IPS-15b (cell line): Measurements from ENCODE around the gene PASK.

Experiments used
- H3K27me3 ChIP-seq: one replicate; pipeline ENCODE4 v1.6.1; 2013; ENCODE audit warnings: low read length; ENCODE audit not compliant: control insufficient read depth, insufficient read depth
- H3K36me3 ChIP-seq: one replicate; pipeline ENCODE4 v1.6.1; 2013; ENCODE audit warnings: low read length; ENCODE audit not compliant: control insufficient read depth, insufficient read depth
- H3K4me1 ChIP-seq: one replicate; pipeline ENCODE4 v1.6.1; 2013; ENCODE audit warnings: mild to moderate bottlenecking, low read length; ENCODE audit not compliant: control insufficient read depth, insufficient read depth
- H3K4me3 ChIP-seq: one replicate; pipeline ENCODE4 v1.5.1; 2013; ENCODE audit warnings: low read depth, low read length
- H3K9ac ChIP-seq: one replicate; pipeline ENCODE4 v1.6.1; 2013; ENCODE audit warnings: low read depth, mild to moderate bottlenecking, low read length
- H3K9me3 ChIP-seq: one replicate; pipeline ENCODE4 v1.6.1; 2013; ENCODE audit warnings: mild to moderate bottlenecking, low read length; ENCODE audit not compliant: control insufficient read depth, insufficient read depth

The PASK gene

DNA sequence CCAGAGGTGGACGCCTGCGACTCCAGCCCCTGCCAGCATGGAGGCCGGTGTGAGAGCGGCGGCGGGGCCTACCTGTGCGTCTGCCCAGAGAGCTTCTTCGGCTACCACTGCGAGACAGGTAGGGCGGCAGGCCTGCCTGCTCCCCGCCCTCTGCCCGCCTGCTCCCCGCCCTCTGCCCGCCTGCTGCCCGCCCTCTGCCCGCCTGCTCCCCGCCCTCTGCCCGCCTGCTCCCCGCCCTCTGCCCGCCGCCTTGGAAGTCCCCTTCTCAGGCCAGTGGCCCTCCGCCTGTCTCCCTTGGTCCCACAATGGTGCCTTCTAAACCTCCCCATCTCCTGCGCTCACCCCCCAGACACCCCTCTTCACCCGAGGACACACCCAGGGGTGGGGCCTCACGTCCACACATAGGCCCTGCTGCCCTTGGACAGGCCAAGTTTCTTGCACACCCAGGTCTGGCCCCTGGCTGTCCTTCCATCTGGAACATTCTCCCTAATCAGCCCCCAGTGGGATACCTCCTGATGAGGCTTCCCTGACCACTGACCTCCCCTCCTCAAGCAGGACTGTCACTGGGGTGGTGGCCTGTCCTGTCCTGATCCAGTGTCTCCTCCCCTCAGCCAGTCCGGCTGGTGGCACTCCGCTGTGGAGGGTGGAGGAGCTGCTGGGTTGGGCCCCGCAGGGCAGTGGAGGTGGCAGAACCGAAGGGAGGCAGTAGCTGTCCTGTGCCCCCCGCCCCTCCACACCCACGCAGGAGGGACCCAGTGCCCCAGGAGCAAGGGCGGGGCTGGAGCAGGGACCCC, 85.1 kb downstream of the PASK start:
- H3K9ac ChIP-seq = no peak overlapping the region
- no peaks in the 10 kb centered on the region for H3K4me1 ChIP-seq
- no peak overlapping the region for H3K4me3 ChIP-seq
- no peaks in the 10 kb centered on the region for H3K36me3 ChIP-seq
- no peaks in the 10 kb centered on the region for H3K27me3 ChIP-seq
- H3K9me3 ChIP-seq = no peaks in the 10 kb centered on the region

- Histone ChIP-seq H3K9me3 (no peaks in the 10 kb centered on the region), H3K9ac (no peak overlapping the region), H3K4me3 (no peak overlapping the region), H3K27me3 (no peaks in the 10 kb centered on the region), H3K4me1 (no peaks in the 10 kb centered on the region), H3K36me3 (no peaks in the 10 kb centered on the region)
These were observed 85.7 kb downstream of the PASK start for GRCh38 chr2:241063587-241063986.

DNA sequence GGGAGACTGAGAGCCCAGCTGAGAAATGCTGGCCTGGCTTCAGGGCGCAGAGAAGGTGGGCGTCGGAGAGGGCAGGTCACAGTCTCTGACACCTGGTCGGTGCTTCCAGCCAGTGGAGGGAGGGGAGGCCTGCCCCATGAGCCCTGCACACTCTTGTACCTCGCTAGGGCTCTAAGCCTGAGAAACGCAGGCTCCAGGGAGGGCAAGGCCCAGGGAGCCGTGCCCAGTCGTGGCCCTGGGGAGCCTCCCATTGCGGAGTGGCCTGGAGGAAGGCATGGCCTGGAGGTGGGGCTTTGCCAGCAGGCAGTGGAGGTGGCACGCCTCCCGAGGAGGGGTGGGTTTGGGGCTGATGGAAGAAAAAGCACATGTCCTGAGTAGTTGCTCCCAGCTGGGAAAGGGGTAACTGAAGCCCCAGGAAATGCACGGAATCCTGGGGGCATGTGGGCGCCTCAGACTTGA, 86.2 kb downstream of the PASK start:
- H3K36me3 ChIP-seq = no peaks in the 10 kb centered on the region
- H3K9me3 ChIP-seq = no peaks in the 10 kb centered on the region
- H3K4me3 ChIP-seq = no peak overlapping the region
- H3K27me3 ChIP-seq = no peaks in the 10 kb centered on the region
- H3K4me1 ChIP-seq = no peaks in the 10 kb centered on the region
- no peak overlapping the region for H3K9ac ChIP-seq

DNA sequence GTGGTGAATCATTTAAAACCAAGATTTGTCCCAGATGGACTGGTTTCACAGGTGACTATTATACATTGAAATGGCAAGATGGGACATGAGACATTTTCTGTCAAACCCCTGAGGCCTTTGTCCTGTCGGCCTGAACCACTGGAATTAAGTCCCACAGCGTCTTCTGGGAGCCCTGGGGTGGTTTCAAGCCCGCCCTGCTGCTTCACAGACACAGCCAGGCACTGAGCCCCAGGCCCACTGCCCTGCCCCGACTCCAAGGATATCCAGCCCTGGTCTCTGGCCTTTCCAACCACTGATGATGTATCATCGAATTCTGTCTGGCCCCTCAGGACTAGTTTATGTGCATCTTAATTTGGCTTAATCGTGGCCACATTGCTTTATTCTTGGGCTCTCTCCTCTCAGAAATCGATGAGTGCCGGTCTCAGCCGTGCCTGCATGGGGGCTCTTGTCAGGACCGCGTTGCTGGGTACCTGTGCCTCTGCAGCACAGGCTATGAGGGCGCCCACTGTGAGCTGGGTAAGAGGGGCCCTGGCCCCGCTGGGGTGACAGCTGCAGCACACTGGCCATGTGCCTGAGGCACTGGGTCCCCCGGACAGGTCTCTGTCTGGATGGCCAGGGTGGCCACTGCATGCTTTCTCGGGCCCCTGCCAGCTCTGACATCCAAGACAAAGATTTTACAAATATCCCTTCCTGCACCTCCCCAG, 86.7 kb downstream of the PASK start:
- no peaks in the 10 kb centered on the region for H3K9me3 ChIP-seq
- no peaks in the 10 kb centered on the region for H3K36me3 ChIP-seq
- no peak overlapping the region for H3K9ac ChIP-seq
- H3K4me3 ChIP-seq = no peak overlapping the region
- H3K4me1 ChIP-seq = no peaks in the 10 kb centered on the region
- H3K27me3 ChIP-seq = no peaks in the 10 kb centered on the region

- Histone ChIP-seq H3K9me3 (no peaks in the 10 kb centered on the region), H3K27me3 (no peaks in the 10 kb centered on the region), H3K36me3 (no peaks in the 10 kb centered on the region), H3K4me3 (no peak overlapping the region), H3K9ac (no peak overlapping the region), H3K4me1 (no peaks in the 10 kb centered on the region)
These were observed 88.0 kb downstream of the PASK start for GRCh38 chr2:241061275-241061674.
